ENCODE measurements around the gene KIAA1328. TPM values are rescaled to one million over a fixed set of nuclear protein-coding genes. Genes with fewer than 3 reads are reported as not detected.

Gene KIAA1328
- total RNA-seq, 1 experiment from 2014 or later = 6.2 TPM

DNA sequence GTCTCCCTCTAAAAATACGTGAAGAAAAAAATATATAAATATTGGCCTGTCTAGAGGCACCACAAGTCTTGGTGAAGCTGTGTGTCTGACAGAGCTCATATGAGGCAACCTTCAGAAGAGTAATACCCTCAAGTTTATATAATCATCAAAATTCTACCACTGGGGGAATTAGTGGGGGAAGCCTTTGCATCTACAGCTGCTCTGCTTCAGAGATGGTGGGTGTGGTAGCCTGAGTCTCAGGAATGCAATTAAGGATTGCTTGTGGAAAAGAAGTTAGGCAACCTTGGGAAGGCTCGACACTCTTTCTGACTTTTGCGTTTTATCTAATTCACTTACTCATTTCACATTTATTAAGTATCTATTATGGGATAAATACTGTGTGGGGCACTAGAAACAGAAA, 17.5 kb upstream of the KIAA1328 start:
- intact Hi-C loops (cut with micrococcal nuclease; ENCODE audit: unreplicated experiment) (no loop called here), in situ Hi-C loops (cut with HindIII; ENCODE audit: low pct_unique_long_range_greater_than_20kb, low sequenced_read_pairs) (no loop called here)
- no TSS peak for BruUV-seq (replicated peaks)
- ChIA-PET POLR2A (no interaction called here), CTCF (no interaction called here)
- Histone ChIP-seq H3K36me3 (ENCODE audit: control insufficient read depth, insufficient read depth, low read length) (no peaks in the 10 kb centered on the region; the same call in none of the 2 replicates), H3K4me3 (ENCODE audit: low read depth in 2 of 2, low read length in 2 of 2) (no peak overlapping the region), H3K9me3 (ENCODE audit: control insufficient read depth, insufficient read depth, low read depth, low read length) (no peaks in the 10 kb centered on the region), H3K27ac (ENCODE audit: low read length) (no peak overlapping the region), H3K27me3 (ENCODE audit: control insufficient read depth, insufficient read depth, low read length) (no peaks in the 10 kb centered on the region), H3K4me1 (ENCODE audit: control insufficient read depth, insufficient read depth, low read length) (no peaks in the 10 kb centered on the region)
- DNase-seq (ENCODE audit: low read depth, low spot score) = no peak
- TF ChIP-seq SIN3A (IDR thresholded peaks at IDR 0.05; ENCODE audit: borderline replicate concordance, insufficient read depth, low read depth, low read length) = no peak
- TF ChIP-seq, protein P1, sequence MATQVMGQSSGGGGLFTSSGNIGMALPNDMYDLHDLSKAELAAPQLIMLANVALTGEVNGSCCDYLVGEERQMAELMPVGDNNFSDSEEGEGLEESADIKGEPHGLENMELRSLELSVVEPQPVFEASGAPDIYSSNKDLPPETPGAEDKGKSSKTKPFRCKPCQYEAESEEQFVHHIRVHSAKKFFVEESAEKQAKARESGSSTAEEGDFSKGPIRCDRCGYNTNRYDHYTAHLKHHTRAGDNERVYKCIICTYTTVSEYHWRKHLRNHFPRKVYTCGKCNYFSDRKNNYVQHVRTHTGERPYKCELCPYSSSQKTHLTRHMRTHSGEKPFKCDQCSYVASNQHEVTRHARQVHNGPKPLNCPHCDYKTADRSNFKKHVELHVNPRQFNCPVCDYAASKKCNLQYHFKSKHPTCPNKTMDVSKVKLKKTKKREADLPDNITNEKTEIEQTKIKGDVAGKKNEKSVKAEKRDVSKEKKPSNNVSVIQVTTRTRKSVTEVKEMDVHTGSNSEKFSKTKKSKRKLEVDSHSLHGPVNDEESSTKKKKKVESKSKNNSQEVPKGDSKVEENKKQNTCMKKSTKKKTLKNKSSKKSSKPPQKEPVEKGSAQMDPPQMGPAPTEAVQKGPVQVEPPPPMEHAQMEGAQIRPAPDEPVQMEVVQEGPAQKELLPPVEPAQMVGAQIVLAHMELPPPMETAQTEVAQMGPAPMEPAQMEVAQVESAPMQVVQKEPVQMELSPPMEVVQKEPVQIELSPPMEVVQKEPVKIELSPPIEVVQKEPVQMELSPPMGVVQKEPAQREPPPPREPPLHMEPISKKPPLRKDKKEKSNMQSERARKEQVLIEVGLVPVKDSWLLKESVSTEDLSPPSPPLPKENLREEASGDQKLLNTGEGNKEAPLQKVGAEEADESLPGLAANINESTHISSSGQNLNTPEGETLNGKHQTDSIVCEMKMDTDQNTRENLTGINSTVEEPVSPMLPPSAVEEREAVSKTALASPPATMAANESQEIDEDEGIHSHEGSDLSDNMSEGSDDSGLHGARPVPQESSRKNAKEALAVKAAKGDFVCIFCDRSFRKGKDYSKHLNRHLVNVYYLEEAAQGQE (IDR thresholded peaks at IDR 0.05; ENCODE audit: insufficient read depth in 1 of 2, low read depth in 2 of 2, low read length in 1 of 2) = no peak
- no peak for TF ChIP-seq POLR2AphosphoS5 (IDR thresholded peaks at IDR 0.05; ENCODE audit: low read depth, low read length)
- TF ChIP-seq TCF7L2 (IDR thresholded peaks at IDR 0.05; ENCODE audit: low read depth, low read length) = no peak
- TF ChIP-seq, protein P2, sequence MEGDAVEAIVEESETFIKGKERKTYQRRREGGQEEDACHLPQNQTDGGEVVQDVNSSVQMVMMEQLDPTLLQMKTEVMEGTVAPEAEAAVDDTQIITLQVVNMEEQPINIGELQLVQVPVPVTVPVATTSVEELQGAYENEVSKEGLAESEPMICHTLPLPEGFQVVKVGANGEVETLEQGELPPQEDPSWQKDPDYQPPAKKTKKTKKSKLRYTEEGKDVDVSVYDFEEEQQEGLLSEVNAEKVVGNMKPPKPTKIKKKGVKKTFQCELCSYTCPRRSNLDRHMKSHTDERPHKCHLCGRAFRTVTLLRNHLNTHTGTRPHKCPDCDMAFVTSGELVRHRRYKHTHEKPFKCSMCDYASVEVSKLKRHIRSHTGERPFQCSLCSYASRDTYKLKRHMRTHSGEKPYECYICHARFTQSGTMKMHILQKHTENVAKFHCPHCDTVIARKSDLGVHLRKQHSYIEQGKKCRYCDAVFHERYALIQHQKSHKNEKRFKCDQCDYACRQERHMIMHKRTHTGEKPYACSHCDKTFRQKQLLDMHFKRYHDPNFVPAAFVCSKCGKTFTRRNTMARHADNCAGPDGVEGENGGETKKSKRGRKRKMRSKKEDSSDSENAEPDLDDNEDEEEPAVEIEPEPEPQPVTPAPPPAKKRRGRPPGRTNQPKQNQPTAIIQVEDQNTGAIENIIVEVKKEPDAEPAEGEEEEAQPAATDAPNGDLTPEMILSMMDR (IDR thresholded peaks at IDR 0.05) = no peak
- ATAC-seq = no peak

DNA sequence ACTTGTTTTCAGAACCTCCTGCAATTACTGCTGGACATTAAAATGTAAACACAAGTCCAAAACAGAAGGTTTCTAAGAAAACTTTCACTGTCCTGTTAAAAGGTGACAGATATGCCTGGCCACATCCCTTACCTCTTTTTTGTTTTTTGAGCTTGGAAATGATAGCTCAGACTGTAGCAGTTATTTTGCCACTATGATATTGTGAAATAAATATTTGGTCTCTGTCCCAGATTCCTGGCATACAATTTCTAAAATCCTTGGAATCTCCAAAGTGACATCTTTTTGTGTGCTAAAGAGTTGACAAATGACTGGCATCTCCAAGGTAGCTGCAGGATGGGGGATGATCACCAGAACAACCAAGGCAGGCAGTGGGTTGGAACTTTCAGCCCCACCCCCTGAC, 17.0 kb upstream of the KIAA1328 start:
- intact Hi-C loops (cut with micrococcal nuclease; ENCODE audit: unreplicated experiment) (no loop called here), in situ Hi-C loops (cut with HindIII; ENCODE audit: low pct_unique_long_range_greater_than_20kb, low sequenced_read_pairs) (no loop called here)
- no peak for ATAC-seq
- no TSS peak for BruUV-seq (replicated peaks)
- Histone ChIP-seq H3K36me3 (ENCODE audit: control insufficient read depth, insufficient read depth, low read length) (no peaks in the 10 kb centered on the region; the same call in none of the 2 replicates), H3K27me3 (ENCODE audit: control insufficient read depth, insufficient read depth, low read length) (no peaks in the 10 kb centered on the region), H3K9me3 (ENCODE audit: control insufficient read depth, insufficient read depth, low read depth, low read length) (no peaks in the 10 kb centered on the region), H3K4me1 (ENCODE audit: control insufficient read depth, insufficient read depth, low read length) (no peaks in the 10 kb centered on the region), H3K27ac (ENCODE audit: low read length) (no peak overlapping the region), H3K4me3 (ENCODE audit: low read depth in 2 of 2, low read length in 2 of 2) (no peak overlapping the region)
- DNase-seq (ENCODE audit: low read depth, low spot score) = no peak
- POLR2A ChIA-PET = no interaction called here
- TF ChIP-seq TCF7L2 (IDR thresholded peaks at IDR 0.05; ENCODE audit: low read depth, low read length) = no peak
- TF ChIP-seq, protein P2 (IDR thresholded peaks at IDR 0.05) = no peak
- TF ChIP-seq SIN3A (IDR thresholded peaks at IDR 0.05; ENCODE audit: borderline replicate concordance, insufficient read depth, low read depth, low read length) = no peak
- TF ChIP-seq POLR2AphosphoS5 (IDR thresholded peaks at IDR 0.05; ENCODE audit: low read depth, low read length) = no peak
- TF ChIP-seq, protein P1 (IDR thresholded peaks at IDR 0.05; ENCODE audit: insufficient read depth in 1 of 2, low read depth in 2 of 2, low read length in 1 of 2) = no peak
- CTCF ChIA-PET = no interaction called here
